Right lobe of liver (tissue), 4 donors: ENCODE data around the gene LRRC3.

Experiments used
- POLR2A ChIP-seq: fragments of 450-650 bp; IDR thresholded peaks from one replicate; pipeline ENCODE4 v1.6.1; 2017; ENCODE audit warnings: antibody characterized with exemption, mild to moderate bottlenecking
- TF ChIP-seq, protein P1 (sequence below), 4 donors: fragments of 200-600 bp in 3 of 4; fragments of 450-650 bp in 1 of 4; IDR thresholded peaks; one replicate each; pipeline versions ENCODE4 v1.5.1 to v1.8.0; 2016 to 2022; ENCODE audit warnings: antibody characterized with exemption in 4 of 4, mild to moderate bottlenecking in 2 of 4
- donor health status: DM: no; HTN: no; CAD: no.
- donor health status: DM: no; HTN: no; CAD: no.
- donor health status: DM: no; HTN: yes; CAD: no.

- TF ChIP-seq, protein P1, sequence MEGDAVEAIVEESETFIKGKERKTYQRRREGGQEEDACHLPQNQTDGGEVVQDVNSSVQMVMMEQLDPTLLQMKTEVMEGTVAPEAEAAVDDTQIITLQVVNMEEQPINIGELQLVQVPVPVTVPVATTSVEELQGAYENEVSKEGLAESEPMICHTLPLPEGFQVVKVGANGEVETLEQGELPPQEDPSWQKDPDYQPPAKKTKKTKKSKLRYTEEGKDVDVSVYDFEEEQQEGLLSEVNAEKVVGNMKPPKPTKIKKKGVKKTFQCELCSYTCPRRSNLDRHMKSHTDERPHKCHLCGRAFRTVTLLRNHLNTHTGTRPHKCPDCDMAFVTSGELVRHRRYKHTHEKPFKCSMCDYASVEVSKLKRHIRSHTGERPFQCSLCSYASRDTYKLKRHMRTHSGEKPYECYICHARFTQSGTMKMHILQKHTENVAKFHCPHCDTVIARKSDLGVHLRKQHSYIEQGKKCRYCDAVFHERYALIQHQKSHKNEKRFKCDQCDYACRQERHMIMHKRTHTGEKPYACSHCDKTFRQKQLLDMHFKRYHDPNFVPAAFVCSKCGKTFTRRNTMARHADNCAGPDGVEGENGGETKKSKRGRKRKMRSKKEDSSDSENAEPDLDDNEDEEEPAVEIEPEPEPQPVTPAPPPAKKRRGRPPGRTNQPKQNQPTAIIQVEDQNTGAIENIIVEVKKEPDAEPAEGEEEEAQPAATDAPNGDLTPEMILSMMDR (IDR thresholded peaks at IDR 0.05), result no peak
- TF ChIP-seq POLR2A, result no peak
These were observed 27.8 kb upstream of the LRRC3 start for GRCh38 chr21:44427241-44428120.
